Testis (tissue), 3 donors: Measurements from ENCODE around the gene RFT1. TPM values are rescaled to one million over a fixed set of nuclear protein-coding genes. Genes with fewer than 3 reads are reported as not detected.

Experiments
- DNase-seq: peaks from one replicate; pipeline ENCODE4 v3.0.0-alpha.2; 2019
- H3K27ac ChIP-seq, 2 donors: fragments of 200-600 bp; sonication (generic); one replicate each; pipeline ENCODE4 v1.5.1; 2019
- H3K27me3 ChIP-seq: fragments of 200-600 bp; sonication (generic); one replicate; pipeline ENCODE4 v1.5.1; 2019
- H3K36me3 ChIP-seq: fragments of 200-600 bp; sonication (generic); one replicate; pipeline ENCODE4 v1.5.1; 2017; ENCODE audit warnings: low read depth; ENCODE audit errors: missing control alignments
- H3K4me1 ChIP-seq: fragments of 200-600 bp; sonication (generic); one replicate; pipeline ENCODE4 v1.5.1; 2019
- H3K4me3 ChIP-seq, 2 donors: fragments of 200-600 bp; sonication (generic); one replicate each; pipeline ENCODE4 v1.5.1; 2017 to 2019
- H3K9me3 ChIP-seq: fragments of 200-600 bp; sonication (generic); one replicate; pipeline ENCODE4 v1.5.1; 2017
- POLR2A ChIP-seq: fragments of 450-650 bp; IDR thresholded peaks from one replicate; pipeline ENCODE4 v1.6.1; 2017; ENCODE audit warnings: antibody characterized with exemption, mild to moderate bottlenecking, moderate library complexity
- WGBS, 2 donors: methylation state at CpG; one replicate each; pipeline ENCODE4 v1.1.5; 2018; 5-methylcytosine and 5-hydroxymethylcytosine counted together
- intact Hi-C: fragments of 100-400 bp; cut with DNase I; formaldehyde crosslinking; loops from one replicate; pipeline ENCODE4 v1.15.1; 2023; ENCODE audit warnings: low total_unique reads
- polyA plus RNA-seq: library from polyadenylated mRNA; stranded (reverse); fragments of 350-450 nt; fragmentation: Illumina TruSeq; extraction: RNeasy Lipid Tissue Mini Kit (QIAGEN cat#74804); gene quantifications from one replicate; pipeline ENCODE4 v1.2.3, GENCODE V29; 2014; ENCODE audit warnings: low read depth, low replicate concordance; ENCODE audit not compliant: insufficient read depth
- total RNA-seq, 2 donors: library from RNA; depleted of rRNA; stranded (reverse); fragments of >200 nt; gene quantifications; one replicate each; pipeline ENCODE4 v1.2.3, GENCODE V29; 2016
- TF ChIP-seq, protein P1 (sequence below), 3 experiments: fragments of 450-650 bp in 2 of 3; fragments of 200-600 bp in 1 of 3; sonication (generic) in 1 of 3; IDR thresholded peaks; one replicate each; pipeline ENCODE4 v1.5.1; 2016 to 2019; ENCODE audit warnings: antibody characterized with exemption in 3 of 3, mild to moderate bottlenecking in 2 of 3, moderate library complexity in 1 of 3

Gene RFT1
- total and polyA plus RNA-seq, 3 donors from 2014 or later = 27.2 to 36.8 (median 33.9) TPM

DNA sequence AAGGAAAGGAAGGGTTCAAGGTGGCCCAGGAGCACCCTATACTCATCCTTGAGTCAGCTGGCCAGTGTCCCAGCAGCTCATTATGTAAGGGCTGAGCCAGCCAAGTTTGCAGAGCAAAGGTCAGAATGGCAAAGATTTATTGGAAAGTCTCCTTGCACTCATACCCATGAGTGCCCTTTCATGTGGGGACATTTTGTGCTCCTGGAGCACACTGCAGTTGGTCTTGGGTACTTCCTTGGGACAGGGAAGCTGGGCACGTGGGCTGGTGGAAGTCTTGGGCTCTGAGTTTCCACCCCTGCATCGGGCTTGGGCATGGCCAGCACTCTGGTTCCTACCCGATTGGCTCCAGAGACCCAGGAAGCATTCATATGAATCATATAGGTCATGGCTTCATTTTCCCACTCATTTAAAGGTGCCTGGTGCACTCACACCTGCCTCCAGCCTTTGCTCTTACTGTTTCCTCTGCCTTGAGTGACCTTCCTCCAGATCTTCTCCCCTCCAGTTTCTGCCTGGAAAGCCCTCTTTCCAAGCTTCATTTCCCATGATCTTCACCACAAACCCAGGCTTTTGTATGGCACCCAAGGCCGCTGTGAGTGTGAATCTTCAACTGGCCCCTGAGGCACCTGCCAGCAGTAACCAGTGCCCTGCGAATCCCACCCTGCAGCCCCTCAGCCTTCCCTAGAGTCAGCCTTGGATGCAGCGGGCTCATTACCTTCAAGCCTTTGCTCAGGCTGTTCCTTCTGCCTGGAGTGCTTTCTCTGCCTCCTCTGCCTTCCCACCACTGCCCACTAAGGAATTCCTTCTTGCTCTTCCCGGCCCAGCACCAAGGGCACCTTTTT is 20.2 kb upstream of the RFT1 start:
- H3K4me1 ChIP-seq = no peaks in the 10 kb centered on the region
- intact Hi-C loops = no loop called here

DNA sequence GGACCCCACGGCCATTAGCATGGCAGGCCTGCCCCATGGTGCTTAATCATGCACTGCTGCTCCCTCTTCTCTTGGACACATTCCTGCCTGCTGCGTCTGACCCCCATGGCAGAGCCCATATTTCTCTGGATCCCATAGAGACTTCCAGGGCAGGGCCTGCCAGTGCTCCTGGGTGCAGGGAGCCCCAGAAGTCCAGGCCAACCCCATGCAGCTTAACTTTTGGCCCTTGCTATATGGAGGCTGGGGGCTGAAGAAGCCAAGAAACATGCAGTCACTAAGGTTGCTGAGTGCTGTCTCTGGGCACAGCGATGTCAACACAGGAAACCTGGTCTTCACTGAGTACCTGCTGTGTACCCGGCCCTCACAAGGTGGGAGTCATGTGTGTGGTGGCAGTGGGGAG is 19.5 kb upstream of the RFT1 start:
- TF ChIP-seq POLR2A = no peak
- TF ChIP-seq, protein P1, sequence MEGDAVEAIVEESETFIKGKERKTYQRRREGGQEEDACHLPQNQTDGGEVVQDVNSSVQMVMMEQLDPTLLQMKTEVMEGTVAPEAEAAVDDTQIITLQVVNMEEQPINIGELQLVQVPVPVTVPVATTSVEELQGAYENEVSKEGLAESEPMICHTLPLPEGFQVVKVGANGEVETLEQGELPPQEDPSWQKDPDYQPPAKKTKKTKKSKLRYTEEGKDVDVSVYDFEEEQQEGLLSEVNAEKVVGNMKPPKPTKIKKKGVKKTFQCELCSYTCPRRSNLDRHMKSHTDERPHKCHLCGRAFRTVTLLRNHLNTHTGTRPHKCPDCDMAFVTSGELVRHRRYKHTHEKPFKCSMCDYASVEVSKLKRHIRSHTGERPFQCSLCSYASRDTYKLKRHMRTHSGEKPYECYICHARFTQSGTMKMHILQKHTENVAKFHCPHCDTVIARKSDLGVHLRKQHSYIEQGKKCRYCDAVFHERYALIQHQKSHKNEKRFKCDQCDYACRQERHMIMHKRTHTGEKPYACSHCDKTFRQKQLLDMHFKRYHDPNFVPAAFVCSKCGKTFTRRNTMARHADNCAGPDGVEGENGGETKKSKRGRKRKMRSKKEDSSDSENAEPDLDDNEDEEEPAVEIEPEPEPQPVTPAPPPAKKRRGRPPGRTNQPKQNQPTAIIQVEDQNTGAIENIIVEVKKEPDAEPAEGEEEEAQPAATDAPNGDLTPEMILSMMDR (IDR thresholded peaks at IDR 0.05) = no peak
- no peak for DNase-seq
- WGBS, 2 donors = 85 to 92% methylated on average over 3 to 4 of the region's 4 CpGs
- intact Hi-C loops = no loop called here
- Histone ChIP-seq H3K9me3 (no peaks in the 10 kb centered on the region), H3K4me3 (no peak overlapping the region), H3K27me3 (no peaks in the 10 kb centered on the region), H3K36me3 (no peaks in the 10 kb centered on the region), H3K4me1 (no peaks in the 10 kb centered on the region), H3K27ac (no peak overlapping the region)

More for the DNA sequence above, 20.2 kb upstream of the RFT1 start:
- TF ChIP-seq POLR2A = no peak
- TF ChIP-seq, protein P1 (IDR thresholded peaks at IDR 0.05) = no peak
- no peak for DNase-seq
- H3K36me3 ChIP-seq = no peaks in the 10 kb centered on the region
- H3K9me3 ChIP-seq = no peaks in the 10 kb centered on the region
- 88 to 92% methylated on average over 7 of the region's 7 CpGs for WGBS, 2 donors
- H3K27ac ChIP-seq = no peak overlapping the region
- H3K4me3 ChIP-seq = no peak overlapping the region
- no peaks in the 10 kb centered on the region for H3K27me3 ChIP-seq

DNA sequence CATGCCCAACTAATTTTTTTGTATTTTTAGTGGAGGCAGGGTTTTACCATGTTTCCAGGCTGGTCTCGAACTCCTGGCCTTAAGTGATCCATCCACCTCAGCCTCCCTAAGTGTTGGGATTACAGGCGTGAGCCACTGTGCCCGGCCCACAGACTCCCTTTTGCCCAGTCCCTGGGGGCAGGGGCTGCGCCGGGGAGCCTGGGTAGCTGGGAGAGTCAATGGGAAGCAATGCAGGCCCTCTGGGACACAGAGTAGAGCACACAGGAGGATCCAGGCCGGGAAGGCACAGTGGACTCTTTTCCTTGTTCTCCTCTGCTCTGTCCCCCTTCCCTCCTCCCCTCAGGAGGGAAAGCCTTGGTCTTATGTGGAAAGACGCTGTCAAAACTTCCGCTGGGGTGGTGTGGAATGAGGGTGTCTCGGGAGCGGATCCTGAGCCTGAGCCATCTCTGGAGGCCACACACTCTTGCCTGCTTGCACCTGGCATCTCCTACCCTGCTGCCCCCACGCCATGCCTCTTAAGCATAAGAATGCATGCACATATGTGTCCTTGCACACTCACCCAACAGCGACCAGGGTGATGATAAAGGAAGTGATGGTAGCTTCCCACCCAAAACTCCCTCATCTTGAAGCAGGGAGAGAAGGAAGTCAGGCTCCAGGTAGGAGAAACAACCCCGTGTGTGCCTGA is 18.9 kb upstream of the RFT1 start:
- Histone ChIP-seq H3K9me3 (no peaks in the 10 kb centered on the region), H3K4me1 (no peaks in the 10 kb centered on the region), H3K4me3 (no peak overlapping the region), H3K36me3 (no peaks in the 10 kb centered on the region), H3K27ac (no peak overlapping the region), H3K27me3 (no peaks in the 10 kb centered on the region)
- intact Hi-C loops = no loop called here
- DNase-seq = no peak
- no peak for TF ChIP-seq POLR2A
- TF ChIP-seq, protein P1 (IDR thresholded peaks at IDR 0.05) = no peak
- 85 to 90% methylated on average over 13 of the region's 13 CpGs for WGBS, 2 donors

DNA sequence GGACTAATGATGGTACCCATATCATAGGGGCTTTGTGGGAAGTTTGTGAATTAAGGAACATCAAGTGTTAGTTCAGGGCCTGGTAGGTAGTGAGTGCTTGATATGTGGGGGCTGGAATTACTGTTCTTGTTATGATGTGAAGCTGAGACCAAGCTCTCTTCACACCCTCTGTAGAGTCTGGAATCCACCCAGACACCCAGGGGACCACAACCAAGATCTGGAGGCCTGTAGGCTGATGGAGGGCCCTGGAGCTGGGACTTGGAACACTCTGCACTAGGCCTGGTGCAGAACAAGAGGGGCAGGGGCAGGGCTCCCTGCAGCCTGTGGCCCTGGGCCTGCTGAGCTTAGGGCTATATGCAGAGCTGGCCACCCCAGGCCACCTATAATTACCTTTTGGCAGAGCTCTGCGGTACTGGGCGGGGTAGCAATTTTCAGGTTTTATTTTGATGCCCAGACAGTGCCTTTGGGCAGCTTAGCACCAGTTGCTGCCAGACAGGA is 17.7 kb upstream of the RFT1 start:
- Histone ChIP-seq H3K36me3 (no peaks in the 10 kb centered on the region), H3K4me1 (no peaks in the 10 kb centered on the region), H3K27me3 (no peaks in the 10 kb centered on the region), H3K9me3 (no peaks in the 10 kb centered on the region), H3K4me3 (no peak overlapping the region), H3K27ac (no peak overlapping the region)
- TF ChIP-seq POLR2A = no peak
- TF ChIP-seq, protein P1 (IDR thresholded peaks at IDR 0.05) = no peak
- 93% methylated on average over 2 of the region's 2 CpGs; no CpG with 5 or more reads in 1 of the 2 donors for WGBS, 2 donors
- no peak for DNase-seq
- intact Hi-C loops = no loop called here
